NOMO-1 (cell line): ENCODE data around the gene RNU6-8.

Experiments used
- DNase-seq, 2 experiments: peaks; one replicate each; lab custom pipeline; 2025; ENCODE audit not compliant: unreplicated experiment in 2 of 2; lab: John Stamatoyannopoulos, UW

RNU6-8 gene

DNA sequence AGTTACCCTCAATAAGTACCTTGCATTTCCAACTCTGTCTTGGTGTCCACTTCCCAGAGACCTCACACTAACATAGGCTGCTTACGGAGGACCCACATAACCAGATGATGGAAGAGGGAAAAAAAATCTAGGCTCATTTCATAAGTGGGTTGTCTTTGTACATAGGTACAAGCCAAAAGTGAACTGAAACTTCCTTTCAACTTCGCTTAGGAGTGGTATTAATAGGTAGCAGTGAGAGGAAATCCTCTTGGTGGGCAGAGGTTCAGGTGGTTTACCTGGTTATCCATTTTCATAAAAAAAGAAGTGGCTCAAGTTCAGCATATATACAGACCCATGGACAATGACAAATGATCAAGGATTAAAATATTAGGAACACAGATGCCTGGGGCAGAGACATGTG lies 37.0 kb downstream of the RNU6-8 start:
- DNase-seq: no peak
